ENCODE results near the gene GRPEL2.

Gene GRPEL2

GRCh38 chr5:149357370-149358293, 12.3 kb downstream of the GRPEL2 start, which contains the start of gene PCYOX1L:
TSS of gene PCYOX1L (plus strand) at chr5:149358046. CDS start at chr5:149358069, 23 bp downstream.
- peak; percentile 90 for DNase-seq (ENCODE audit: low read depth)

- DNase-seq (ENCODE audit: low read depth) = no peak
These were observed 13.0 kb downstream of the GRPEL2 start for GRCh38 chr5:149358294-149358651.

- DNase-seq (ENCODE audit: low read depth) = no peak
These were observed 13.7 kb downstream of the GRPEL2 start for GRCh38 chr5:149358868-149359495.

GRCh38 chr5:149360272-149360671, 15.0 kb downstream of the GRPEL2 start:
- DNase-seq (ENCODE audit: low read depth) = no peak

GRCh38 chr5:149362541-149362940, 17.2 kb downstream of the GRPEL2 start:
- no peak for DNase-seq (ENCODE audit: low read depth)

DNA sequence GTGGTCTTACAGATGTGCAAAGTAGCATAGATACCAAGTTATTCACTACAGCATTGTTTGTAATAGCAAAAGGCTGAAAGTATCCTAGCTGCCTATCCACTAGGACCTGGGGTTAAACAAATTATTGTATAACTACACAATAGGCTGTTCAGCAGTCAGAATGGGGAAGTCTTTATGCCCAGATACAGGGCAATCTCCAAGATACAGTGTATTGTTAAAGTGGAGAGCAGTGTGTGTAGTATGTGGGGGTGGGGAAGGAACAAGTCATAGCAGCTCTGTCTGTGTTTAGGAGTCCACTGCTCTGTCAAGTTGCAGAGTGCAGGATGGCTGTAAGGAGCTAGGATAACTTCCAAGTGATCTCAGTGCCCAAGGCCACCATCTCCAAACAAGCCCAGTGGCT, 18.1 kb downstream of the GRPEL2 start:
- no peak for DNase-seq (ENCODE audit: low read depth)

GRCh38 chr5:149363936-149364335, 18.6 kb downstream of the GRPEL2 start:
- DNase-seq (ENCODE audit: low read depth) = no peak

DNA sequence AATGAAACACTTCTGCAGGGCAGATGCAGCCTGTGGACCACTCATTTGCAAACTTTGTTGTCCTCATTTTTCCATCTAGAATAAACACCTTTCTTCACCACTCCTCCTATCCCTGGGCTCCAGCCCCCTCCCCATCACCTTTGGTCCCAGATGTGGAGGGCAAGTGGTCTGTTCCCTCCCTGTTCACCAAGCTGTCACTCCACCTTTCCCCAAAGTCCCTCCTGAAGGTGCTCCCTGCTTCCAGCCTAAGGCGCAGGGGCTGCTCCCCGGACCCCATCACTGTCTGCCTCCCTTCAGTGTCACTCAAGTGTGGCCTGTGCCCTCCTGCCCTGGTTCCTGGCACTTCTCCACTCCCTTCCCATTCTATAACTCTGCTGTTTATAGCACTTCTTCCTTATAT, 19.4 kb downstream of the GRPEL2 start:
- no peak for DNase-seq (ENCODE audit: low read depth)

GRCh38 chr5:149365418-149365817, 20.1 kb downstream of the GRPEL2 start:
- DNase-seq (ENCODE audit: low read depth) = no peak

GRCh38 chr5:149366169-149366729, 20.9 kb downstream of the GRPEL2 start:
- DNase-seq (ENCODE audit: low read depth) = no peak

GRCh38 chr5:149367249-149367971, 22.1 kb downstream of the GRPEL2 start:
- peak; percentile 57 for DNase-seq (ENCODE audit: low read depth)

GRCh38 chr5:149367972-149368645, 22.8 kb downstream of the GRPEL2 start:
- no peak for DNase-seq (ENCODE audit: low read depth)

DNA sequence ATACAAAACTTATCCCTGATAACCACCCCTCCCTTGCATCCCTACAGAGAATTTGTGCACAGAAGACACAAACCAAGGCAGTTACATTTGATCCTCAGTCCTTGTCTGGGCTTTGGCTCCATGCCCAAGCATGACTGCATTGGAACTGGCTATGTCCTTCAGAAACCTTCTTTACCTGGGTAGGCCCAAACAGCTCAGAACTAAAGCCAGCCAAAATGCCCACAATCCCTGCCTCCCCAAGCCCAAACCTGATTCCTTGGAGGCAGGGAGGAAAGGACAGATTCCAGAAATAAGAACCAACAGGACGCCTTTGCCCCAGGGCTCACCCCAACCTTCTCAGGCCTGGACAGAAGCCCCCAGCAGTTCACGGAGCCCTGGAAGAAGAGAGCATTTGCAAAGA, 25.6 kb downstream of the GRPEL2 start:
- DNase-seq (ENCODE audit: low read depth) = no peak

DNA sequence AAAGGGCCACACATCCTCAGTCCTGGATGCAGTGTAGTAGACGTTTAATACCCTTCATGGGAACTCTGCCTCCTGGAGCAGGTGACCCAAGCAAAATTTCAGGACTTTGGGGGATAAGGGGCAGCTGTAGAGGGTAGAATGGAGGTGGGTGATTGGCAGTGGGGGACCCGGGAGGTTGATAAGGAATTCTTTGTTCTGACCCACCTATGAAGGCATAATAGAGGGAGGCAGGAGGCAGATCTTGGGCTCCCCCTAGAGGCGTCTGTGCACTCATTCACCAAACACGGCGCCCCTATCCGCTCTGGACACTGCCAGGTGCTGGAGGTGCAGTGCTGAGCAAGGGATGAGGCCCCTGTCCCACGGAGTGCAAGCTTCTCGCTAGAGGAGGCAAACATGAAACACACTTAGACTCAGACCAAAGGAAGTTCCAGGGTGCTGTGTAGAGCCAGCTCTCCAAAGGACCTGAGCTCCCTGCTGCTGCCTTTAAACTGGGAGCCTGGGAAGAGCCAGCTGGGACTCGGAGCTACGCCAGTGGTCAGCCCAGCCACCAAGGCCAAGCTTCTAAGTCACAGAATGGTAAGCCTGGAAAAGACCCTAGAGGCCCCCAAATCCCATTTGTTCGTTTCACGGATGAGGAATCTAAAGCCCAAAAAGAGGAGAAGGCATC, 26.1 kb downstream of the GRPEL2 start:
- no peak for DNase-seq (ENCODE audit: low read depth)

- DNase-seq (ENCODE audit: low read depth) = no peak
These were observed 26.9 kb downstream of the GRPEL2 start for GRCh38 chr5:149372076-149372795.

GRCh38 chr5:149372932-149373331, 27.6 kb downstream of the GRPEL2 start:
- DNase-seq (ENCODE audit: low read depth) = no peak

GRCh38 chr5:149374303-149374702, 29.0 kb downstream of the GRPEL2 start:
- no peak for DNase-seq (ENCODE audit: low read depth)

DNA sequence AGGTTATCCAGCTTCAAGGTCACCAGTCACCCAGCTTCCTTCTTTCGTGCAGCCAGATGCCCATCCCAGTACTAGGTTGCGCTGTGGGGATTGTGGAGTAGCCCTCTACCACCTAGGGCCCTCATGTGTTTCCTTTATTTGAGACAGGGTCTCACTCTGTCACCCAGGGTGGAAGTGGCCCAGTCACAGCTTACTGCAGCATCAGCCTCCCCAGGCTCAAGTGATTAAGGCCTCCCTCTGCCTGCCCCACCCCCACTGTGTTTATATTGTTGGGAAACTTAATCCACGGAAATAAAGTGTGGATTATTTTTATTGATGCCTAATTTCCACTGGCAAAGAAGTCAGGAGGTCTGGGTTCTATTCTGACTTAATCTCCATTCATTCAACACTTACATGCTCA, 29.5 kb downstream of the GRPEL2 start:
- DNase-seq (ENCODE audit: low read depth) = no peak

- no peak for DNase-seq (ENCODE audit: low read depth)
These were observed 30.1 kb downstream of the GRPEL2 start for GRCh38 chr5:149375434-149375833.

DNA sequence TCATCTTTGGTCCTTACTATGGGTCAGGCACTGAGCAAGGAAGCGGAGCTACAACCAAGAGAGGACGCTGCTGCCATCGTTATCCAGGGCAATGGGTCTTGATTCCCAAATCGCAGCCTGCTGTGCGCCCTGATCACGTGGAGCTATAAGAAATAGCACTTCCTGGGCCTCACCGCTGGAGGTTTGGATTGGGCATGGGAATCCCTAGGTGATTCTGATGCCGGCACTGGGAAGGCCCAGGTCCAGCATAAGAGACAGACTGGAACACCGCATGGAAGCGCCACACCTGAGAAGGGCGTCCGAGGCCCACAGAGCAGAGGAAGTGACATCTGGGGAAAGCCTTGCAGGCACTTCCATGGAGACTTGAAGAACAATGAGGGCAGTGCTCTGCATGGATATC, 30.8 kb downstream of the GRPEL2 start:
- no peak for DNase-seq (ENCODE audit: low read depth)

All from fibroblast of the conjunctiva (primary cell).